ENCODE measurements around the gene ARMC3.
"Not testable (repeated sequence)": the region's sequence is repeated elsewhere in the genome, so short reads cannot be mapped to it uniquely, and the experiment has no call there.

ARMC3 gene

DNA sequence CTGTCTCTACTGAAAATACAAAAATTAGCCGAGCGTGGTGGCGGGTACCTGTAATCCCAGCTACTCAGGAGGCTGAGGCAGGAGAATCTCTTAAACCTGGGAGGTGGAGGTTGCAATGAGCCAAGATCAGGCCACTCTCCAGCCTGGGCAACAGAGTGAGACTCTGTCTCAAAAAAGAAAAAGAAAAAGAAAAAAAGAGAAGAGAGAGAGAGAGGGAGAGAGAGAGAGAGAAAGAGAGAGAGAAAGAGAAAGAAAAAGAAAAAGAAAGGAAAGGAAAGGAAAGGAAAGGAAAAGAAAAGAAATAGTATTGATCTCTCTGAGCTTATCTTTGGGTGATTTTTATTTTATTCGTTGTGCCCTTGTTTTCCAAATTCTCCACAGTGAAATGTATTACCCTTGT lies 1.2 kb downstream of the ARMC3 start:
- not testable (repeated sequence) for DNase-seq

DNA sequence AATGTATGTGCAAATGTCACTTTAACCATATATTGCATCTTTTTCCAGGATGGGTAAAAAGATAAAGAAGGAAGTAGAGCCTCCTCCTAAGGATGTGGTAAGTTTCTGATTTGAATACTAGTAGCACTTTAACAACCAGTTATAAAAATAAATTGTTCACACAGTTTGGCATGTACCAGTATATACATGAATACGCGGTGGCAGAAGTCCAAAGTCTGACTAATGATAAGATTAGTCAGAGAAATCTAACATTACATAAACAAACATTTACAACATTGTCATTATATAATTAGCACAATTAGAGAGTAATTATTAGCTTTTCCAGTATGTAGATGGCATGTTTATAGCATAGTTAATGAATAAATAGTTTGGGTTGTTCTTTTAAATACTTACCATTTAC lies 4.1 kb downstream of the ARMC3 start:
- no peak for DNase-seq

DNA sequence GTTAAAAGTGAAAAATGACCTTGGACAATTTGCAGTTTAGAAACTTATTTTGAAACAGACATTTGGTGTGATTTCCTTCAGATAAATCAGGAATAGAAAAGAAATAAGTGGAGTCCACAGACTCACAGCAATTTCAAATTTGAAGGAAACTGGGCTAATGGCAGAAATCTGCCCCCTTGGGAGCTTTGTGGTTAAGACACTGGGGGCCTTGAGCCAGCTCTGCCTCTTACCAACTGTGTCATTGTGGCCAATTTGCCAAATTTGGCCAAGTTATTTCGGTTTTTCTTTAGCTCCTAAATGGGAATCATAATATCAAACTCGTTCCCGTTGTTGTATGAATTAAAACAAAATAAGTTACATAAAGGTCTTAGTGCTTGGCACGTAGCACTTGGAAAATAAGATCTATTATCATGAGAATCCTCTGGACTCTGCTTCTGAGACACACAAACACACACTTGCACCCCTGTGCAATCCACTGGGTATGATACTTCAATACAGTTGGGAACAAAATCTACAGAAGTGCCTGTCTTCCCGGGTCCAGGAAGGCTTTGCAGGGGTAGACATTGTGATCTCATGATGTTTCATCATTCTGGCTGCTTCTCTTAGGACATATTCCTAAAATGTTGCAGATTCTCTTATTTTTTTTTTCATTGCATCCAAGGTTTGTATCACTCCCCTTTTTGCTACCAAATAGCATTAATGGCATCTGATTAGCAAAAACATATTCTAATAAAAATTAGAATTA lies 4.9 kb downstream of the ARMC3 start:
- DNase-seq, result no peak

DNA sequence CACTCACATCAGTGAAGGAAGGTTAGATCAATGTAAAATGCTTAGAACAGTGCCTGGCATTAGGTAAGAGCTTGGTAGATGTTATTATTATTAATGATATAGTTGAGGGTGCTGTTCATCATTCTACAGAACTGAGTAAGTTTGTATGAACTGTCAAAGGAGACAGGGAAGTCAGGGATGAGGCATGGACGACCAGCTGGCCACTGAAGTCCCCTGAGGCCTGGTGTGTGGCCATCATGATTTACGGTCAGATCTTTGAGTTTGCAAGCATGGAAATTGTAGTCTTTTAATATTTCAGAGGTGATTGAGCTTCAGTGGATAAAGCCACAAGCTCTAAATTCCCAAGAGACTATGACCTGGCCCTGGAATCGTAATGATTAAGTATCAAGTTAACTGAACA lies 6.9 kb downstream of the ARMC3 start:
- DNase-seq, result no peak

DNA sequence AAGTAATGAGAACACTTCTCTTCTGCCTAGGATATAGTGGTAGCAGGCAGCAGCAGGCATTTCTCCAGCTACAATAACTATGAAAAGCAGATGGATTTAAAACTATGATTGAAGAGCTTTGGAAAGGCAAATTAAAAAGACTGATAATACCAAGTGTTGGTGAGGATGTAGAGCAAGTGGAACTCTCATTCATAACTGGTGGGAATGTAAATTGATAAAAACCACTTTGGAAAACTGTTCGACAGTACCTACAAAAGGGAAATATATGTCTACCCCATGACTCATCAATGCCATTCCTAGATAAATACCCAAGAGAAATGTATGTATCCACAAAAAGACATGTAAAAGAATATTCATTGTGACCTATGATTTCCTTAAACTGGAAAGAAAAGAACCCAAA lies 14.6 kb downstream of the ARMC3 start:
- DNase-seq, result no peak

DNA sequence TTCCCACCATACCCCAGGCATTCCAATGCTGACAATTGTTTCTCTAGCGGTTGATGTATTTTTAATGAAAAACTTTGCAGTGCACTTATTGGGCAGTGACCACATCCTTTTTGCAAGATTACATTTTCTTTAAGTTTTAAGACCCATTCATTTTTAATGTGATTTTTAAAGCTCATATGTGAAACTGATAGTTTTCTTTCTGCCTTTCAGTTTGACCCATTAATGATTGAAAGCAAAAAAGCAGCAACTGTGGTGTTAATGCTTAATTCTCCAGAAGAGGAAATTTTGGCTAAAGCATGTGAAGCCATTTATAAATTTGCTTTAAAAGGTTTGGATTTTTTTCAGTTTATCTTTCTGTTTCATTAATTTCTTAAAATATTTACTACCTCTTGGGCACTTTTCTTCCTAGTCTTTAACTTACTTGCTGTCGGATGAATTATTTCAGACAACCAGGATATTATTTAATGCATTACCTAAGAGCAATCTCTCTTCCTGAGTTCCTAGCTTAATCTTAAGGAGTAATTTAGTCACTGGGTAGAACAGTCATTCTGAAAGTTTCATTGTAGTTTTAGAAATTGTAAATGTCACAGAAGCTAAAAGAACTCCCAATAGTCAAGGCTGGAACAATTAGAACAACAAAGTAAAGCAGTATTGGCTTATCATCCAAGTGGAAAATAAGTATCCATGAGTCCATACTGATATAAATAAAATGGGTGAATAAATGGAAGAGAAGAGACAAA lies 18.3 kb downstream of the ARMC3 start:
- no peak for DNase-seq

DNA sequence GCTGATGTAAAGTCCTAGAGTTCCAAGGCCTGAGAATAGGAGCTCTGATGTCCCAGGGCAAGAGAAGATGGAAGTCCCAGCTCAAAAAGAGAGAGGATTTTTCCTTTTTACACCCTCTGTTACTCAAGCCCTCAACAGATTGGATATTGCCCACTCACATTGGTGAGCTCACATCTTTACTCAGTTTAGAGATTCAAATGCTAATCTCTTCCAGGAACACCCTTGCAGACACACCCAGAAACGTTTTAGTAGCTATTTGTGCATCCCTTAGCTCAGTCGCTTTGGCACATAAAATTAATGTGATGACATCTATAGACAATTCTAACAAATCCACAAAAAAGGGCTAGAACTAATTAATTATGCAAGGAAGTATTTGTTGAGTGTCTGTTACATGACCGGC lies 27.1 kb downstream of the ARMC3 start:
- DNase-seq, result no peak

DNA sequence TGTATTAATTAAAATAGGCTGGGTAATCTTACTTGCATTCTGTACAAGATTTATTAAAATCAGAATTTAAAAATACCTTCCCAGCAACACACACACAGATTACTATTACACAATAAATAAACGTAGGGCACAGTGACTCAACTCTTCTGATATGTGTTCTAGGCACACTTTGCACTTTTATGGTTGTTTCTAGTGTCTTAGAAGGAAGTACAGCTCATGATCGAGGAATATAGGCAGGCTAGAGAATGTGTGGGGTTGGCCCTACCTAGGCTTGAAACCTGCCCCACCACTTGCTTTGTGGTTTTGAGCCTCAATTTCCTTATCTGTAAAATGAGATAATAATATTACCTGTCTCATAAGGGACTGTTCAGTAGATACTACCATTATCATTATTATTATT lies 30.5 kb downstream of the ARMC3 start:
- DNase-seq, result no peak

DNA sequence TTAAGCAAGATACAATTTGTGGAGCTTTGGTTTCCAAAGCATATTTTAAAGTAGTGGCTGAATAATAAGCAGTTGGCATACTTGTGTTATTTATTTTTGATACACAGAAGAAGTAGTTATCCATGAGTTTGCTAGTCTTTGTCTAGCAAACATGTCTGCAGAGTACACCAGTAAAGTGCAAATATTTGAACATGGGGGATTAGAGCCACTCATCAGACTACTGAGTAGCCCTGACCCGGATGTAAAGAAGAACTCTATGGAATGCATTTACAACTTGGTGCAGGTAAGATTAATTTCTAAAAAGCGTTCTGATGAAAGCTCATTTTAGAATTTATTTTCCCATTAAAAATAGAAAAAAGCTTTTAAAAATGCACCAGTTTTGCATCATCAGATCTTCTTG lies 31.4 kb downstream of the ARMC3 start:
- no peak for DNase-seq

DNA sequence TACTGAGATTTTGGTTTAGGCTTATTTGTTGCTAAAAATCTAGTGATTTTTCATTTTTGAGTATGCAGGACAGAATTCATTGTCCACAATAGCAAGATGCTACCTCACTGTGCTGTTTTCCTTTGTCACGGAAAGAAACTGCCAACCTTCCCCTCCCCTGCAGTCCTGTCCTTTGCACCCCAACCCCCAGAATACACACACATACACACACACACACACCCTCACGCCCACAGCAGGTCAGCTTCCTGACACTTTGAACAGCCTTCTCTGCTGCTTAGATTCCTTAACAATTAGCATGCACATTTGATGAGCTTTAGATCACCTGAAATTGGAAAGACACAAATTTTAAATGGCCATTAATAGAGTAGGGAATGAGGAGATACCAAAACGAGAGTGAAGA lies 32.1 kb downstream of the ARMC3 start:
- no peak for DNase-seq

DNA sequence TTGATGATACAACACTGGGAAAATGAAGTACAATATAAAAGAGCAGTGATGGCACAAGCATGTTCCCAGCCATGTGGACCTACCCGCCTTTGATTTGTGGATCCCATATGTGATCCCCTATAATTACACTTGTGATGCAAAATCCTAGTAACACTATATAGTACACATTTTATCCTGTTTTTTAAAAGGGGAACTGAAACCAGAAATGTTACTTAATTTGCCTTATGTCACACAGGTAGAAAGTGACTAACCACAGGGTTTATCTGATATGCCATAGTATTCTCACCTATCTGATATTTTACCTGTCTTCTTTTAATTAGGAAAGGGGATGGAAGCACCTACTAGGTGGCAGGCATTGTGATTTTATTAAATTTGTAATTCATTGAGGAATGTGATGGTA lies 35.0 kb downstream of the ARMC3 start:
- DNase-seq, result no peak

DNA sequence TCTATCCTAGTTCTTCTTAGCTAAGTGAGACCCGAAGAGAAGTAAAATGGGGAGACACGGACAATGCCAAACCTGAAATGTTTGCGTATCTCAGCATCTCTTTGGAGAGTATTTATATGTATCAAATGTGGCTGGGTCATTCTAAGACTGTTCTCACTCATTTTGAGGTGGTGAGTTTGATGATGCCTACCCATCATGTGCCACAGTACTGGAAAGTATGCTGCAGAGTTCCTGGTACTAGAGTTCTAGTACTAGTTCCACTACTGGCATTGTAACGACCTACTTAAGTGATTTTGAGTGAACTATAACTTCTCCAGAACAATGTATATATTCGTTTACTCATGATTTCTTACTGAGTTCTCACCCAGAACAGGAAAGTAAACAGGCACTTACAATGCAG lies 41.9 kb downstream of the ARMC3 start:
- no peak for DNase-seq

DNA sequence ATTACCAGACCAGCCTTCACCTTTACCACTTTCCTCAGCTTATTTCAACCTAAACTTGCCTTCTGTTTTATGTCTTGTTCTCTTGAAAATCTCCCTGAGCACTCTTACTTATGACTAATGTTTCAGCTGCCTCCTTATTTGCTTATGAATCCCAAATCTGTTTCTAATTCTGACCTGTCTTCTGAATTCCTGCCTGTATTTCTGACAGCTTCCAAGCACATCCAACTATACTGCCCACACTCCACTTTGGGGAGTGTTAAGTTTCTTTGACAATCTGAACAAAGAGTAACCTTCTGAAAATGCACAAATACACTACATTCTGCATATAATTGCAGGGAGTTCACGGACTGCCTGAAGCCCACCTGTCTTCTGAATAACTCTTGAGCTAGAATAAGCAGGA lies 48.7 kb downstream of the ARMC3 start:
- no peak for DNase-seq

DNA sequence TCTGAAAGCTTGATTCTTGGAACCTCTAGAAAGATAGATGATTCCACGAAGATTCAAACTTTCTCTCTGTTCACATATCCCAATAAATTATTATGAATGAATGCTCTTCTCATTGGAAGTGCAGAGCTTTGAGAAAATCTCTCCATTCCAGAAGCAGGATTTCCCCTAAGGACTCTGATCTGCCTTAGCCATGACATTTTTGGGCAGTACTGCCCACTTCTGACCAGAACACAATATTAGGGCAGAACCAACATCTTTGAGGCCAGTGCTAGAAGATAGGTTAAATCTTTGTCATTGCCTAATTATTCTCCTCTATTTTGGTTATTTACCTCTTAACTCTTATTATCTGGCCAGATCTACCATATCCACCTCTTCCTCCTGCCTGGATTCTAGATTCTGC lies 49.9 kb downstream of the ARMC3 start:
- no peak for DNase-seq

DNA sequence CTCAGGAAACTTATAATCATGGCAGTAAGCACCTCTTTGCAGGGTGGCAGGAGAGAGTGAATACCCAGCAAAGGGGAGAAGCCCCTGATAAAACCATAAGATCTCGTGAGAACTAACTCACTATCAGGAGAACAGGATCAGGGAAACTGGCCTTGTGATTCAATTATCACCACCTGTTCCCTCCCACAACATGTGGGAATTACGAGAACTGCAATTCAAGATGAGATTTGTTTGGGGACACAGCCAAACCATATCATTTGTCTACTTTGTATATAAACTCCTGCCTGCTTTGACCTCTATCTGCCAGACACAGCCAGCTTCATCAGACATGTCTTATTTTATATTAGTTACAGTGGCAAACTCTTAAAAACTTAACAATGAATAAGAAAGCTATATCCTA lies 50.4 kb downstream of the ARMC3 start:
- DNase-seq, result no peak

DNA sequence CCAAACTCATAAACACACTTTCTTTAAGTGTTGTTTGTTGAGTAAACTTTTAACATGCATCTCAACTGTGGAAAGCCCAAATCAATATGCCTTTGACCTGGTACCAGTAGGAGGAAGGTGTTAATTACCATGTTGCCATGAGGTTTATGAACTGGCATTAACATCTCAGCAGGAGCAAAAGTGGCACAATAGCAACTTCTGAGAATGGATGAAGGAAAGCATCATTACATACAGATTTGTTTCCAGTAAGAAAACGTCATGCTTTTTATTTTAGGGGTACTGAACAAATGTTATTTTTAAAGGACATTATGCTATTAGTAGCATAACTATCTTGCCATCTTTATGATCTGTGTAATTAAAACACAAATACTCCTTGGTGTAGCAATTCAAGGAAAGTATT lies 51.1 kb downstream of the ARMC3 start:
- DNase-seq, result no peak

DNA sequence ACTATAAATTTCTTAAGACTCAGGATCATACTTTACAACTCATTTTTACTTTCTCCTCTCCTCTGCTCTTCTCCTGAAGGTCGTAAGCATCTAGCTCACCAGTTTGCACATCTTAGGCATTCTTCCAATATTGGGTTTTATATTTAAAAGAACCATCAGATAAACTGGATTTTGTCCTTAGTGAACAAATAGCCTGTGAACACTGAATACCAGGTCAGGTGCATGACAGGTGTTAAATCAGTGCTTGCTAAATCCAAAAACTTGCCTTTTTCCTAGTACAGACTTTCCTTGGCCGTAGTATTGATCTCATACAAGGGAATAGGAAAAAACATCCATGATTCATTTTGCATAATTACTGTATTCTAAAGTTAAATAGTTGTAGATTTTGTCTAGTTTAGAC lies 53.0 kb downstream of the ARMC3 start:
- DNase-seq, result no peak

DNA sequence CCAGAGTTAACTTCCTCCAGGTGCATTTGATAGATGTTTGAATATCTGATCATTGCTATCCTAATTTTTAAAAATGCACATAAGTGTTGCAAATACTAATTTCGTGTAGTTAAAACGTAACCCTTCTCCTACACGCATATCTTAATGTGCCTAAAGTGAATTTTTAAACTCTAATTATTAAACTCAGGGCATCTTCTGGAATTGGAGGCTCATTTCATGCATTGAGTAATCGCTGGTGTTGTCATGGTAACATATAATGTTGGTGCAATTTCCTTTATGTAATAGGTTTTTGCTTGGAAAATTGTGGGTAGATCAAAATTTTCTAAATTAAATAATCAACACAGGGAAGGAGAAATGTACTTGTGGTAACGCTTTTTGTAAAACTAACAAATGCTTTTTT lies 56.2 kb downstream of the ARMC3 start:
- DNase-seq, result no peak

DNA sequence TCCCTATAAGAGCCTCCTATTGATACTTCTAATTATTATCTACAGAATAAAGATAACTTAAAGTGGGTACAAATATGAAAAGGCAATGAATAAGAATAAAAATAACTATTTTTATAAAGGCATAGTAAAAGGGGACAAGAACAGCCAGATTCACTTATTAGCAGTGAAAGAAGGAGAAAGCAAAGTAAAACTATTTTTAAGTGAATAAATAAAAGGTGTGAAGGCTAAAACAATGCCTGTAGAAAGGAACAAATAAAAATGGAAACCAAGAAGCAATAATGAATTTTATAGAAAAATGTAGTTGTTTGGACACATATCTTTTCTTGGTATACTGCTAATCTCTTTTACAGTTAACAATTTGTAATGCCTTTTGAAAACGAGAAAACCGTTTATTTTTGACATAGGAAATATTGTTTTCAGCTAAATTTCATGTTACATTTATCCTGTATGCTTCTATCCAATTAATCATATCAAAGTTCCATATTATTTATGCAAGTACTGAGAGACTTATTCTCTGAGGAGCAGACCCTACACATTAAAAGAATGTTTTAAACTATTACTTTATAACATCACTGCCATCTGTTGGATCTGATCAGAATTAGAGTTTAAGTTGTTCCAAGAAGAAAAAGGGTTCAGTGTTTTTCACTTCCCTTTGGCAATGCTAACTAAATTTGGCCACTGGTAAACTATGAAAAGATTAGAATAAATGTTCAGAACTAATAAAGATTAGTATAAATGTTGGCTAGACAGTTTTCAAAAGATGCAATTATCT lies 59.1 kb downstream of the ARMC3 start:
- DNase-seq, result no peak

DNA sequence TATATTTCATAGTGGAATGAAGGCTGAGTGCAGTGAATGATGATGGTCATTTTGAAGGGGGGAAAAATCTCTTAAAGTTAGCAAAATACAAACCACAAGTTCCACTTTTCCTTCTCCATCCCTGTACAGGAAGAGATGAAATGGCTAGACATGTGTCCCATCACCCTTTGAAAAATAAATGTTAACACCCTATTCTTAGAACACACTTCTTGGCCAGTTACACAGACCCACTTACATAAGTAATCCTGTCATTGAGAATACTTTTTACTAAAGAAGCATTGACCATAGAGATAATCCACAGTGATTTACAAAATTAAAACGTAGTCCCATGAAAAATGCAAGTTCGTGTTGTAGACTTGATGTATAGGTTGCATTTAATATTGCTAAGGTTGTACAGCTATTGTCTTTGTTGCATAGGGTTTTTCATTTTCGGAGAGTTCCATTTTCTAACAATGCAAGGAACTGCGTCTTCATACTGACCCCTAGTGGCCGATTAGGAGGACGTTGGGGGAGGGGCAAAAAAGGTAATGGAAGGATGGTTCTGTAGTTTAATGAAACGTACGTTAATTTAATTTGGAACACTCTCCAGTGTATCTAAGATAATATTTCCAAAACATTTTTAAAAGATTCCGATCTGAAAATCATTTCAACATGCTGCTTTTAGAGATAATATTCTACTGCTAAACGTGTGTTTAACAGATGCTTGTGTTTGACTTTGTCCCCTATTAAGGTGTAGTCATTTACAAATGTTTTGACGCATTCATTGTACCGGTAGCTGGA lies 60.9 kb downstream of the ARMC3 start:
- no peak for DNase-seq

DNA sequence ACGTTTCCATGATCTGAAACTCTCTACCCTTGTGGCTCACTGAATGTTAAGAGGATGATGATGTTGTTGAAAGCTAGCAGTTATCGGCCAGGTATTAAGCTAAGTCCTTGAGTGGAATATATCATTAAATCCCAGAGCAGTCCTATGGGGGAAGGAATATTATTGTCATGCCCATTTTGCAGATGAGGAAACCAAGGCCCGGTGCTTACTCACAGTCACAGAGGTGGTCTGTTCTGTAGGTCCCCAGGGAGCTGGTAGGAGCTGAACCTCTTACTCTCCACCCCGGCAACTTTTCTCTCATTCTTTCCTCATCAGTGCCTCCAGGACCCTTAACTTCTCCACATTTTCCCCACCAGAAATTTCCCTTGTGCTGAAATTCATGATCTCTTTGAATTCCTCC lies 62.6 kb downstream of the ARMC3 start:
- no peak for DNase-seq

DNA sequence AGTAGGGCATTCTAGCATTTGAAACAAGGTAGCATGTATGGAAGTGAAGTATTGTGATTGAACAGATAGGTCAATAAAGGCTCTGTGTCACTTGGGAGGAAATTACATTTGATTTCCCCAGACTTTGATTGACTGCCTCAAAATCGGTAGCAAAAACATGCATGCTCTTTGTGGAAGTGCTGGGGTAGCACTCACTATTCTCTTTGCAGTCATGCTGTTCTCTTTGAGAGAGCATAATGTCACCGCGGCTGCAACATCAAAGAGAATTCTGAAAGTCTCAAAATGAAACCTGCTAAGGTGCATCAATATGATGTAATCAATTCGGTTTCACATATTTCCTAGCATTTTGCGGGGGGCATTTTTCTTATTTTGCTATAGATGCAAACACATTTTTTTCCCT lies 64.2 kb downstream of the ARMC3 start:
- DNase-seq, result no peak

DNA sequence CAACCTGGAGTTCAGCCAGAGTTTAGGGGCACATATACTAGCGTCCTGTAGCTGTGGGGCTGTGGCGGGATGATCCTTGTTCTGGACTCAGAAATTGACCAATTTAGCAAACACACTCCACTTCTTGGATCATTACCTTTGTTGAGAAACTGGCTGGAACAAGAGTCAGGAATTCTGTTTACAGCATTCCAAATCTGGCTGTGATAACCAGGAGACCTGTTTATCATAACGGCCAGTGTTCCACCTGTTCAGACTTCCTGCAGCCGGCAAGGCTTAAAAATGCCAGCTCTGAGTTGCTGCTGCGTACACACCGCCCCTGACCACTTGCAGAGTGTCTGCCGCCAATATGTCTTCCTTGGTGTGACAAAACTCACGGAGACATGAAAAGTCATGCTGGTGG lies 64.8 kb downstream of the ARMC3 start:
- DNase-seq, result no peak
